Measurements from ENCODE around the gene GPR107. TPM values are rescaled to one million over a fixed set of nuclear protein-coding genes. Genes with fewer than 3 reads are reported as not detected.

GPR107 gene
- total and polyA plus RNA-seq, 2 of the 8 experiments (the other 6 are each of a cell fraction or from before 2014, with no cell fraction given), result 19.3 to 30.7 TPM

DNA sequence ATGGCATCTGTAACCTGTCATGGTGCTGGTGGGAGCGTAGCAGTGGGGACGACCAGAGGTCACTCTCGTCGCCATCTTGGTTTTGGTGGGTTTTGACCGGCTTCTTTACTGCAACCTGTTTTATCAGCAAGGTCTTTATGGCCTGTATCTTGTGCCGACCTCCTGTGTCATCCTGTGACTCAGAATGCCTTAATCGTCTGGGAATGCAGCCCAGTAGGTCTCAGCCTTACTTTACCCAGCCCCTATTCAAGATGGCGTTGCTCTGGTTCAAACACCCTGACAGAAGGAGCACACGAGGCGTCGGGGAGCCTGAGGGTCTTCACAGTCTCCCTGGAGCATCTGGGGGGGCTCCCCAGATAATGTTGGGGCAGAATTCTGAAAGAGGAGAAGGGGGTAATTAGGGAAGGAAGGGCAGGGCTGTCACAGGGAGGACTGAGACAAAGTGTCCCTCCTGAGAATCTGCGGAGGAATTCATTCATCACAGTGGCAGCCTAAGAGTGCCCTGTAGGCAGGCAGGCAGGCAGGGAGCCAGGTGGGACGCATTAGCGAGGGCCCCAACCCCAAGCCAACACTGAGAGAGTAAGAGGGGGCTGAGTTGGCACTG, 97.2 kb downstream of the GPR107 start (continued):
- no peak for TF ChIP-seq CHD7 (IDR thresholded peaks at IDR 0.05; ENCODE audit: insufficient replicate concordance, low read length)
- no peak for TF ChIP-seq TEAD4 (IDR thresholded peaks at IDR 0.05; ENCODE audit: low read depth, low read length)
- no peak for TF ChIP-seq PHF8 (conservative IDR thresholded peaks at IDR 0.05; ENCODE audit: low read depth, low read length)
- TF ChIP-seq RFX5 (IDR thresholded peaks at IDR 0.05; ENCODE audit: borderline replicate concordance, low read depth, low read length), result no peak
- no peak for TF ChIP-seq RAD21 (IDR thresholded peaks at IDR 0.05 in 1 of 2, conservative IDR thresholded peaks at IDR 0.05 in 1 of 2; ENCODE audit: low read depth in 2 of 2, low read length in 2 of 2)
- no peak for TF ChIP-seq CHD2 (IDR thresholded peaks at IDR 0.05; ENCODE audit: low read length)
- TF ChIP-seq YY1 (IDR thresholded peaks at IDR 0.05; ENCODE audit: low read depth, low read length), result no peak
- no peak for TF ChIP-seq KDM5A (IDR thresholded peaks at IDR 0.05; ENCODE audit: low read length)
- no peak for TF ChIP-seq FOSL1 (IDR thresholded peaks at IDR 0.05; ENCODE audit: insufficient read depth, low read depth, low read length)
- no peak for TF ChIP-seq SUZ12 (IDR thresholded peaks at IDR 0.05; ENCODE audit: low read length)
- no peak for TF ChIP-seq RBBP5 (IDR thresholded peaks at IDR 0.05; ENCODE audit: borderline replicate concordance, low read depth, low read length)
